ENCODE measurements around the gene LRFN2. TPM values are rescaled to one million over a fixed set of nuclear protein-coding genes. Genes with fewer than 3 reads are reported as not detected.
A peak's percentile ranks its signal among the peaks of the same experiment; 100 is the strongest.

LRFN2 gene
- total and polyA plus RNA-seq, 2 of the 8 experiments (the other 6 are each of a cell fraction or from before 2014, with no cell fraction given), result 2.3 TPM

DNA sequence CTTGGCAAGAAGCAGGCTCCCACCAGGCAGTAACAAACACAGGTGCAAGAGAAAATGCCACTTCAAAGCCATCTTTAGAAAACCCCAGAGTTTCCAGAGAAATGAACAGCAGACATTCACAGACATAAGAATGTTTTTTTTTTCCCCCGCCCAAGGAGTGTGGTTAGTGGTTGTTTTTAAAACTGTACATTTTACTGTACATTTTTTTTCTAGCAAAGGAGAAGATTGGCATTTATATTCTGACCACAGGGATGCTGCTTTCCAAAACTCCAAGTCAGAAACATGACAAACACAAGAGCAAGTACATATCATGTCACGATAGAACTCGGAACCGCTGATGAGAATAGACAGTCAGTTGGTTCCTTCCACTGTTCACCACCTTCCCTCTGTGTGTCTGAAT lies 197.9 kb downstream of the LRFN2 start:
- no peak overlapping the region for H2AK5ac ChIP-seq (ENCODE audit: low read depth, low read length)
- H3K79me1 ChIP-seq (ENCODE audit: low read depth, low read length), result no peaks in the 10 kb centered on the region
- no peak overlapping the region for H3K4me2 ChIP-seq (ENCODE audit: insufficient read depth in 1 of 2, low read depth in 2 of 2, low read length in 2 of 2)
- H3K4me3 ChIP-seq (ENCODE audit: extremely low read depth in 1 of 4, insufficient read depth in 2 of 4, low read depth in 3 of 4, low read length in 4 of 4), result no peak overlapping the region
- no peak overlapping the region for H2BK20ac ChIP-seq (ENCODE audit: low read length)
- 0 out of 2 replicates have a peak, but pooled peaks cover 2% of the 10 kb centered on the region for H3K23me2 ChIP-seq (ENCODE audit: low read depth, low read length)
- H3K14ac ChIP-seq (ENCODE audit: insufficient read length), result no peak overlapping the region
- TF ChIP-seq NANOG (IDR thresholded peaks at IDR 0.05; ENCODE audit: insufficient read depth, low read depth, low read length, poor library complexity, severe bottlenecking) (no peak), EP300 (IDR thresholded peaks at IDR 0.05; ENCODE audit: borderline replicate concordance in 1 of 2, low read depth in 2 of 2, low read length in 2 of 2) (no peak), FOSL1 (IDR thresholded peaks at IDR 0.05; ENCODE audit: insufficient read depth, low read depth, low read length) (no peak)
- H2BK12ac ChIP-seq (ENCODE audit: low read depth, low read length), result no peak overlapping the region
- no peaks in the 10 kb centered on the region for H3K79me2 ChIP-seq (ENCODE audit: control insufficient read depth in 1 of 2, insufficient read depth in 2 of 2, low read length in 2 of 2)
- H3K36me3 ChIP-seq (ENCODE audit: control insufficient read depth in 2 of 4, insufficient read depth in 4 of 4, low read length in 3 of 4), result no peaks in the 10 kb centered on the region
- FAIRE-seq, result no peak
- H4K91ac ChIP-seq (replicated peaks; ENCODE audit: insufficient read length, low read length), result no peak overlapping the region
- H3K27me3 ChIP-seq (replicated peaks in 1 of 4; ENCODE audit: control insufficient read depth in 3 of 4, extremely low read depth in 1 of 4, insufficient read depth in 3 of 4, low read length in 3 of 4), result no peaks in the 10 kb centered on the region
- peak in 1 of 2 experiments; percentile 14 for DNase-seq (ENCODE audit: low read depth in 1 of 2, low spot score in 2 of 2)
- H2BK120ac ChIP-seq (replicated peaks; ENCODE audit: low read depth, low read length), result no peak overlapping the region
- no peak overlapping the region for H4K5ac ChIP-seq (ENCODE audit: insufficient read length, low read depth, low read length)
- no peak overlapping the region for H3K23ac ChIP-seq (ENCODE audit: insufficient read length)
- no peak overlapping the region for H4K8ac ChIP-seq (ENCODE audit: extremely low read depth, insufficient read depth, low read length)
- H3K4ac ChIP-seq (replicated peaks; ENCODE audit: insufficient read length, low read depth, low read length), result no peak overlapping the region
- no peak overlapping the region for H3K56ac ChIP-seq (replicated peaks; ENCODE audit: insufficient read length, low read depth, low read length)
- H3K4me1 ChIP-seq (replicated peaks in 1 of 4; ENCODE audit: control insufficient read depth in 3 of 4, insufficient read depth in 4 of 4, low read length in 3 of 4), result no peaks in the 10 kb centered on the region; a peak in 1 of 7 replicates
- H3K9ac ChIP-seq (replicated peaks in 1 of 4; ENCODE audit: extremely low read depth in 1 of 4, low read depth in 3 of 4, low read length in 3 of 4), result no peak overlapping the region
- ChIA-PET CTCF (ENCODE audit: partially characterized antibody) (no interaction called here), POLR2A (ENCODE audit: partially characterized antibody) (no interaction called here)
- no peaks in the 10 kb centered on the region for H3K9me3 ChIP-seq (ENCODE audit: insufficient read depth in 2 of 2, low read depth in 1 of 2, low read length in 1 of 2)
- H2AFZ ChIP-seq (ENCODE audit: low read length), result no peak overlapping the region
- no peaks in the 10 kb centered on the region for H4K20me1 ChIP-seq (replicated peaks in 1 of 2; ENCODE audit: control insufficient read depth in 1 of 2, insufficient read depth in 2 of 2, low read length in 2 of 2)
- no peak overlapping the region for H3K27ac ChIP-seq (ENCODE audit: low read depth, low read length)
- H2BK5ac ChIP-seq (ENCODE audit: low read depth, low read length), result no peak overlapping the region
- H2BK15ac ChIP-seq (ENCODE audit: low read length), result no peak overlapping the region
- H3K18ac ChIP-seq (ENCODE audit: extremely low read depth, low read length), result no peak overlapping the region
- WGBS, 2 experiments (ENCODE audit: extremely low coverage in 1 of 2, insufficient coverage in 1 of 2, insufficient read length in 1 of 2, insufficient replicate concordance in 2 of 2, low coverage in 1 of 2, low lambda C conversion rate in 2 of 2, missing lambda C conversion rate in 1 of 2), result 89% methylated on average over 4 of the region's 4 CpGs; no CpG with 5 or more reads in 1 of the 2 experiments

Measured in H1 (cell line).